GM18909 (cell line): ENCODE results near the gene LRRC55.

Source experiments
- ATAC-seq: cut with Tn5 transposase; IDR thresholded peaks from one replicate; pipeline ENCODE4 v1.9.1; 2021; ENCODE audit warnings: mild to moderate bottlenecking; ENCODE audit not compliant: unreplicated experiment, poor library complexity

Gene LRRC55

DNA sequence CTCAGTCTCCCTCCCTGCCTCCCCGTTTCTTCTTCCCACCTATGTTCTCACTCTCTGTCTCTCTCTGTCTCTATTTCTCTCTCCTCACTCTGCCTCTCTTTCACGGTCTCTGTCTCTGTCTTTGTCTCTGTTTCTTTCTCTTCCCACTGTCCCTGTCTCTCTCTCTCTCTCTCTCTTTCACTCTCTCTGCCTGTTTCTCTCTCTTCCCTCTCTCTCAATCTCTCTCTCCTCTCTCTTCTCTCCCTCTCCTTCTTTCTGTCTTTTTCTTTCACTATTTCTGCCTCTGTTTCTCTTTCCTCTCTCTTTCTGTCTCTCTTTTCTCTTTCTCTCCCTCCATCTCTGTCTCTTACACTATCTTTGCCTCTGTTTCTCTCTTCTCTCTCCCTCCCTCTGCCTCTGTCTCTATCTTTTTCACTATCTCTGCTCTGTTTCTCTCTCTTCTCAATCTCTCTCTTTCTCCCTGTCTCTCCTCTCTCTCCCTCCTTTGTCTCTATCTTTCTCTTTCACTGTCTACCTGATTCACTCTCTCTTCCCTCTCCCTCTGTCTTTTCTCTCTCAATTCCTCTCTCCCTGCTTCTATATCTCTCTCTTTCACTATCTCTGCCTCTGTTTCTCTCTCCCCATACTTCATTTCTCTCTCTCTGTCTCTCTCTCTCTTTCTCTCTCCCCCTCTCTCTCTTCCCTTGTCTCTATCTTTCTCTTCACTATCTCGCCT is 49.9 kb downstream of the LRRC55 start:
- ATAC-seq: no peak

DNA sequence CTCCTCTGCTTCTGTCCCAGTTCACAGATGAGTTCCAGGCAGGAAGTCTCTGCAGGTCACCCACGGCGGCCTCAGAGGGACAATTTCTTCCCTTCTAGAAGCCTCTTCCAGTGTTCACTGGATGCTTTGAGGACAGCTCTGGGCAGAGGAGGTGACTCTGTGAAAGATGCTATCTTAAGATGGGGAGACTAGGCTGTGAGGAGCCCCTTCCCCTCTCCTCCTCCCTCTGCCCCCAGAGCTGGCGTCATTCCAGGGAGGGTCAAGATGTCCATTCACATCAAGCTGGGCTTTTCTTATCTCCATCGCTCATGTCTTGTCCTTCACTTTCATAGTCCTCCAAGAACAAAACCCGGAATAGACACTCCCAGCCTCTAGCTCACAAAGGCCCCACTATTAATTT is 51.9 kb downstream of the LRRC55 start:
- no peak for ATAC-seq

DNA sequence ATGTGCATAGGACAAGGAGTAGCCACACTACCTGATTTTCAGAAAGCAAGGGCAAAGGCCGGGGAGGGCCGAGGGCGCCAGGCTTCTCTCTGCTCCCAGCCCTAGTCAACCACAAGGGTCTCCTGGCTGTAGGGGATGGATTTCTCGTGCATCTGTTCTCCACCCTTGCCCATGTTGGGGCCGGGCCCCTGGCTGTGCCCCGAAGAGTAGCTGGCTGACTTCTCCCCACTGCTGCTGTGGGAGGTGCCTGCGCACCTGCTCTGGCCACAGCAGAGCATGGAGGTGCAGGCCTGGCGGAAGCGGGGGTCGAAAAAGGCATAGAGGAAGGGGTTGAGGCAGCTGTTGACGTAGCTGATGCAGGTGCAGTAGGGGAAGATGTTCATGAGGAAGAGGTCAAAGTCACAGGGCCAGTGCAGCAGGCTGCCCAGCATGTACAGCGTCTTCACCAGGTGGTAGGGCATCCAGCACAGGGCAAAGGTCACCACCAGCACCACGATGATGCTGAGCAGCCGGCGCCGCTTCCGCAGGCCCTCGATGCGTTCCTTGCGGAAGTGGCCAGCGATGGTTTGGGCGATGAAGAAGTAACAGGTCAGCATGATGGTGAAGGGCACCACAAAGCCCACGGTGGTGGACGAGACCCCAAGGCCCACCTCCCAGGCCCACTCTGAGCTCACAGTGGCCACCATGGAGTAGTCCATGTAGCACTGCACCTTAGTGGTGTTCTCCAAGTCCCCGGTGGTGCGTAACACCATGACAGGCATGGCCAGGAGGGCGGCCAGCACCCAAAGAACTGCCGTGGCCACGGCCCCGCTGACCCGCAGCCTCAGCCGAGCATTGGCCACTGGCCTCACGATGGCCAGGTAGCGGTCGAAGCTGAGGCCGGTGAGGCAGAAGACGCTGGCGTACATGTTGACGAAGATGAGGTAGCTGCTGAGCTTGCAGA is 54.3 kb downstream of the LRRC55 start:
- no peak for ATAC-seq

- ATAC-seq: no peak
These were observed 55.5 kb downstream of the LRRC55 start, which contains the start of gene APLNR for GRCh38 chr11:57237204-57237681. TSS of gene APLNR (minus strand) at chr11:57237250. CDS start at chr11:57237004, 246 bp downstream.

DNA sequence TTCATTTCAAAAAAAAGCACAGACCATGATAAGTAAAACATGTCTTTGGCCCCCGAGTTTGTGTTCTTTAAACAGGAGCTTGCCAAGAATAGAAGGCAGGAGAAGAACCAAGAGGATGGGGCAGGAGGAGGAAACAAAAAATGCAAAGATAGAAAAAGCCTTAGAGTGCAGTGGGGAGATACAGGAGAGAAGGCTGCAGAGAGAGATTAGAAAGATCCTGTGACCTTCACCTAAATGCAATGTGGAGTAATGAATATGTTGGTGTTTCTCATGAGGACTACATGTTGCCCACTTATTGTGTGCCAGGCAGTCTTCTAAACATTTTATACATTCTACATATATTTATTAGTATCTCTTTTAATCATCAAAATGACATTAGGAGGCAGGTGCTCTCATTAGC is 57.6 kb downstream of the LRRC55 start:
- no peak for ATAC-seq

DNA sequence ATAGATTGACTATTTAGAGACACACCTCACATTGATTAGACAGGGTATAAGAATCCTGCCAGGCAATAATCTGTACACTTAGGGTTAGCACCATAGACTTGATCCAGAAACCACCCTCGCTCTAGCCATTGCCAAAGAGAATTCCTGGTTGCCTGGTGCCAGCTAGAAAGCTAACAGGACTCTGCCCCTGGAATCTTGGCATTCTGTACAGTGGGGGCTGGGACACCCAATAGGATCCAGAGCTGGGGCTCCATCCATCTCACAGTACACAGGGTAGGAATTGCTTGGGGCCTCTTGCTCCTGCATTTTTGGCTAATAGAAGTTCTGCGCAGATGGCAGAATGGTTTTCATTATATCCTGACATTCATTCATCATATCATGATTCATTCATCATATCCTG is 58.3 kb downstream of the LRRC55 start:
- ATAC-seq: no peak

GRCh38 chr11:57240757-57241156 is 59.0 kb downstream of the LRRC55 start:
- ATAC-seq: no peak
